Measurements from ENCODE around the gene CH25H. TPM values are rescaled to one million over a fixed set of nuclear protein-coding genes. Genes with fewer than 3 reads are reported as not detected.
"Not testable (repeated sequence)": the region's sequence is repeated elsewhere in the genome, so short reads cannot be mapped to it uniquely, and the experiment has no call there.

The CH25H gene
- total and polyA plus RNA-seq, 11 donors = 0.24 to 3.5 (median 0.40) TPM

GRCh38 chr10:89197473-89197872 is 9.6 kb downstream of the CH25H start:
- no peak overlapping the region for H3K27ac ChIP-seq
- no peak for ATAC-seq
- H3K36me3 ChIP-seq = no peaks in the 10 kb centered on the region
- no peaks in the 10 kb centered on the region for H3K4me1 ChIP-seq
- DNase-seq = no peak
- WGBS, 4 donors = 68 to 94% (median 78%) methylated on average over 4 of the region's 4 CpGs
- H3K27me3 ChIP-seq = no peaks in the 10 kb centered on the region
- TF ChIP-seq CTCF (IDR thresholded peaks at IDR 0.05) = no peak
- no peak for TF ChIP-seq POLR2A (IDR thresholded peaks at IDR 0.05)
- H3K4me3 ChIP-seq = no peak overlapping the region
- intact Hi-C loops (cut with DNase I) = no loop called here
- H3K9me3 ChIP-seq = no peaks in the 10 kb centered on the region

- DNase-seq; H3K36me3 ChIP-seq; H3K27me3 ChIP-seq; H3K27ac ChIP-seq; H3K9me3 ChIP-seq; H3K4me1 ChIP-seq; ATAC-seq; intact Hi-C loops (cut with DNase I); H3K4me3 ChIP-seq: not testable (repeated sequence)
- 95 to 97% (median 97%) methylated on average over 3 of the region's 3 CpGs for WGBS, 4 donors
Observed at GRCh38 chr10:89191301-89191700, 15.8 kb downstream of the CH25H start.

DNA sequence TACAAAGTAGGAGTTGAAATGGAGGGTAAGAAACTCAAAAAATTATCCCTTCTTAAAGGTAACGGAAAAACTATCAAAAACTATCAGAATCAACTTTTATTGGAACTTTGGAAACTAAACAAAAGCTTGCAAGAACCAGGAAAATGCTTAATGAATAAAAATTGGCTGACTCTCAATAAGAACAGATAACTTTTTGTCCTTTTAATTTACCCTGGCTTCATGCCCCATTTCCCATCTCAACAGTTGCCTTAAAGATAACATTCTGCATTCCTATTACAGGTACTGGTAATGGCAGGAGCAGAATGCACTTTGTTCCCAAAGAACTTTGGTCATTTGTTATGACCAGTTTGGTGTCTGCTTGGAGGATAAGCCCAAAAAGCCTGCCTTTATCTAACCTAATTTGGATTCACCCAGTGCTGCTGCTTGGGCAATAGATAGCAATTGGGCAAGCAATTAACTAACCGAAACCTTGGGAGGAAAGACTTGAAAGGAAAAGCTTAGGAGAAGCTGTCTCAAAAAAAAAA is 17.8 kb downstream of the CH25H start:
- 88 to 95% (median 90%) methylated on average over 2 of the region's 2 CpGs for WGBS, 4 donors
- intact Hi-C loops (cut with DNase I) = no loop called here
- H3K36me3 ChIP-seq = no peaks in the 10 kb centered on the region
- peaks cover 0 to 6% (median 0%) of the 10 kb centered on the region in 12 donors for H3K4me1 ChIP-seq
- ATAC-seq (no peak), DNase-seq (no peak)
- no peak for TF ChIP-seq POLR2A (IDR thresholded peaks at IDR 0.05)
- TF ChIP-seq CTCF (IDR thresholded peaks at IDR 0.05) = no peak
- H3K27me3 ChIP-seq = no peaks in the 10 kb centered on the region
- H3K9me3 ChIP-seq = no peaks in the 10 kb centered on the region
- H3K4me3 ChIP-seq = no peak overlapping the region
- no peak overlapping the region for H3K27ac ChIP-seq

DNA sequence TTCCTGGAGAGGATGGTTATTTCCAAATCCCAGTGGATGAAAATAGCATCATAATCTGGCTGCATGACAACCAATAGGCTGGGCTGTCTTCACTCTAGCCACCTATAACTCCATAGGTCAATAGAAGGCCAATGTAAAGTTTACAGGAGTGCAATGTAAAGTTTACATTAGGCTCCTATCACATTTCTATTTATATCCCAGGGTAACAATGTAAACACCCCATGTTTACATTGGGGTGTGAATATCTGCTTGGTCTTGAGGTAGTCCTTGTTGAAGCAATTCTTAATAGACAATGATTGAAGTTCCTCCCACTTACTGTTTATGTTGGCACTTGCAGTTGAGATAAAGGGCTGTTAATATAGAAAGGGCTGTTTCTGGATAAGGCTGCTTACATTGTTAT is 21.5 kb downstream of the CH25H start:
- Histone ChIP-seq H3K9me3 (peaks cover 0 to 7% (median 2%) of the 10 kb centered on the region in 12 donors), H3K4me1 (peaks cover 0 to 6% (median 0%) of the 10 kb centered on the region in 12 donors), H3K27me3 (no peaks in the 10 kb centered on the region), H3K27ac (no peak overlapping the region), H3K4me3 (no peak overlapping the region), H3K36me3 (no peaks in the 10 kb centered on the region)
- intact Hi-C loops (cut with DNase I) = no loop called here
- no peak for ATAC-seq
- no peak for DNase-seq
- TF ChIP-seq CTCF (IDR thresholded peaks at IDR 0.05) = no peak
- TF ChIP-seq POLR2A (IDR thresholded peaks at IDR 0.05) = no peak

GRCh38 chr10:89184638-89185037 is 22.5 kb downstream of the CH25H start:
- H3K27ac ChIP-seq = no peak overlapping the region
- ATAC-seq (no peak), DNase-seq (no peak)
- no peak for TF ChIP-seq CTCF (IDR thresholded peaks at IDR 0.05)
- no peak for TF ChIP-seq POLR2A (IDR thresholded peaks at IDR 0.05)
- 73 to 76% (median 75%) methylated on average over 3 of the region's 3 CpGs for WGBS, 4 donors
- H3K9me3 ChIP-seq = peaks cover 0 to 12% (median 4%) of the 10 kb centered on the region in 12 donors
- no peaks in the 10 kb centered on the region for H3K27me3 ChIP-seq
- peaks cover 0 to 6% (median 0%) of the 10 kb centered on the region in 12 donors for H3K4me1 ChIP-seq
- intact Hi-C loops (cut with DNase I) = no loop called here
- H3K4me3 ChIP-seq = no peak overlapping the region
- no peaks in the 10 kb centered on the region for H3K36me3 ChIP-seq

Data from heart left ventricle (tissue), 16 donors.